Esophagus muscularis mucosa (tissue), 3 donors: ENCODE data around the gene MTG2.

Source experiments
- CTCF ChIP-seq, 3 experiments: fragments of 200-600 bp in 2 of 3; fragments of 450-650 bp in 1 of 3; sonication (generic) in 2 of 3; IDR thresholded peaks; one replicate each; pipeline ENCODE4 v1.5.1; 2017 to 2019; ENCODE audit warnings: antibody characterized with exemption in 3 of 3, mild to moderate bottlenecking in 2 of 3, moderate library complexity in 1 of 3
- POLR2A ChIP-seq: fragments of 450-650 bp; IDR thresholded peaks from one replicate; pipeline ENCODE4 v1.6.1; 2017; ENCODE audit warnings: antibody characterized with exemption, moderate library complexity, mild to moderate bottlenecking, low read depth

DNA sequence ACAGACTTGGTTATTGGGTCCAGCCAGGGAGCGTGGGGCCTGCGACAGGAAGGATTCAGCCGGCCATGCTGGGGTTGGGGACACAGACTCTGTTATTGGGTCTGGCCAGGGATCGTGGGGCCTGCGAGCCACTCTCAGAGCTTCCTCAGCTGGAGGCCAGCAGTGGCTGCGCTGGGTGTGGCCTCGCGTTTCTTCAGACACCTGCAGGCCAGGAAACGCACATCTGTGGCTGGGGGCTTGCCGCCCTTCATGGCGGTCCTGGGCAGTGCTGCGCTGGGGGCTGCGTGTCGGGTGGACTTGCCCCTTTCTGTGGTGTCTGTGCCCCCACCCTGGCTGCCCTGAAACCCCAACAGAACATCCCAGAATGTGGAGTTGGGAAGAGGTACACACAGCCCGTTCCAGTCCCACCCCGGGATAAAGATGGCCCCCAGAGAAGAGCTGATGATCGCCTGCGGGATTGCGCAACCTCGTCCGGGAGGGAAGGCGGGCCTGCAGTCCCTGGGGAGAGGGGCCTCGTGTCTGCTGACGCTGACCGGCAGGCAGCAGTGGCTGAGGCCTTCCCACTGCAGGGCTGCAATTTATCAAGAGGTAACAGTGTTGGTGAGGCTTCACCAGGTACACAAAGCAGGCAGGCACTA lies 16.9 kb upstream of the MTG2 start:
- TF ChIP-seq CTCF (IDR thresholded peaks at IDR 0.05) (no peak), POLR2A (no peak)
